SK-N-SH treated with all-trans-retinoic acid at 6 μM for 48 hours (cell line): Measurements from ENCODE around the gene PFKM.

Experiments
- ARNTL ChIP-seq: fragments of 450-650 bp; formaldehyde crosslinking; IDR thresholded peaks from 2 replicates; pipeline ENCODE4 v1.5.0; 2020; ENCODE audit warnings: low read depth, mild to moderate bottlenecking, moderate library complexity, borderline replicate concordance
- GLIS3 ChIP-seq: fragments of 250-450 bp; sonication (Bioruptor Pico); IDR thresholded peaks from 2 replicates; pipeline ENCODE4 v1.5.0; 2020; ENCODE audit warnings: mild to moderate bottlenecking, moderate library complexity
- ISL1 ChIP-seq: fragments of 250-450 bp; sonication (Bioruptor Pico); IDR thresholded peaks from 2 replicates; pipeline ENCODE4 v2.1.2; 2022; ENCODE audit warnings: mild to moderate bottlenecking, moderate library complexity
- PPARA ChIP-seq: fragments of 250-450 bp; sonication (Bioruptor Pico); IDR thresholded peaks from 2 replicates; pipeline ENCODE4 v1.5.0; 2020; ENCODE audit warnings: mild to moderate bottlenecking, borderline replicate concordance
- ZC3H10 ChIP-seq: fragments of 250-450 bp; sonication (Bioruptor Pico); IDR thresholded peaks from 2 replicates; pipeline ENCODE4 v1.5.1; 2021; ENCODE audit warnings: mild to moderate bottlenecking, moderate library complexity
- ZFP30 ChIP-seq: fragments of 450-650 bp; formaldehyde crosslinking; IDR thresholded peaks from 2 replicates; pipeline ENCODE4 v1.5.0; 2022; ENCODE audit warnings: mild to moderate bottlenecking, moderate library complexity
- TF ChIP-seq, protein P1 (sequence below): fragments of 250-450 bp; sonication (Bioruptor Pico); IDR thresholded peaks from 2 replicates; pipeline ENCODE4 v1.5.0; 2020; ENCODE audit warnings: mild to moderate bottlenecking, moderate library complexity
- TF ChIP-seq, protein P2 (sequence below): fragments of 250-450 bp; sonication (Bioruptor Pico); IDR thresholded peaks from 2 replicates; pipeline ENCODE4 v1.5.1; 2021; ENCODE audit warnings: mild to moderate bottlenecking, moderate library complexity
- TF ChIP-seq, protein P3 (sequence below): fragments of 250-450 bp; sonication (Bioruptor Pico); IDR thresholded peaks from 2 replicates; pipeline ENCODE4 v1.8.0; 2020; ENCODE audit warnings: mild to moderate bottlenecking, moderate library complexity, borderline replicate concordance
- TF ChIP-seq, protein P4 (sequence below): fragments of 250-450 bp; sonication (Bioruptor Pico); IDR thresholded peaks from 2 replicates; pipeline ENCODE4 v1.5.1; 2020; ENCODE audit warnings: low read depth, mild to moderate bottlenecking, moderate library complexity

DNA sequence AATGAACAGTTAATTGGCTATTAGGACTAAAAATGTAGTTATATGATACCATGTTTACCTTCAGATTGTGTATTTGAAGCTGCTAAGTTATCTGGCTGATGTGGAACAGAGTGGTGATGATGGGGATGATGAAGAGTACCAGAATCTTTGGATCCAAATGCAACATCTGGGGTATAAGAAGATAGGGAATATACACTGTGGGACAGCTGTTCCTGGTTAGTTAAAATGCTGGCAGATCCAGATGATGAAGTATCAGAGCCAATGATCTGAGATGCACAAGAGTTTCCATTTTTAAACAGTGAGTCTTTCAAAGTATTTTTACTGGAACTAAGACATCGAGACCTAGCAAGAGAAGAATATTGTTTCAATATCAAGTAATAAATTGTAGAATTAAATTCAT is 44.9 kb upstream of the PFKM start:
- TF ChIP-seq, protein P1, sequence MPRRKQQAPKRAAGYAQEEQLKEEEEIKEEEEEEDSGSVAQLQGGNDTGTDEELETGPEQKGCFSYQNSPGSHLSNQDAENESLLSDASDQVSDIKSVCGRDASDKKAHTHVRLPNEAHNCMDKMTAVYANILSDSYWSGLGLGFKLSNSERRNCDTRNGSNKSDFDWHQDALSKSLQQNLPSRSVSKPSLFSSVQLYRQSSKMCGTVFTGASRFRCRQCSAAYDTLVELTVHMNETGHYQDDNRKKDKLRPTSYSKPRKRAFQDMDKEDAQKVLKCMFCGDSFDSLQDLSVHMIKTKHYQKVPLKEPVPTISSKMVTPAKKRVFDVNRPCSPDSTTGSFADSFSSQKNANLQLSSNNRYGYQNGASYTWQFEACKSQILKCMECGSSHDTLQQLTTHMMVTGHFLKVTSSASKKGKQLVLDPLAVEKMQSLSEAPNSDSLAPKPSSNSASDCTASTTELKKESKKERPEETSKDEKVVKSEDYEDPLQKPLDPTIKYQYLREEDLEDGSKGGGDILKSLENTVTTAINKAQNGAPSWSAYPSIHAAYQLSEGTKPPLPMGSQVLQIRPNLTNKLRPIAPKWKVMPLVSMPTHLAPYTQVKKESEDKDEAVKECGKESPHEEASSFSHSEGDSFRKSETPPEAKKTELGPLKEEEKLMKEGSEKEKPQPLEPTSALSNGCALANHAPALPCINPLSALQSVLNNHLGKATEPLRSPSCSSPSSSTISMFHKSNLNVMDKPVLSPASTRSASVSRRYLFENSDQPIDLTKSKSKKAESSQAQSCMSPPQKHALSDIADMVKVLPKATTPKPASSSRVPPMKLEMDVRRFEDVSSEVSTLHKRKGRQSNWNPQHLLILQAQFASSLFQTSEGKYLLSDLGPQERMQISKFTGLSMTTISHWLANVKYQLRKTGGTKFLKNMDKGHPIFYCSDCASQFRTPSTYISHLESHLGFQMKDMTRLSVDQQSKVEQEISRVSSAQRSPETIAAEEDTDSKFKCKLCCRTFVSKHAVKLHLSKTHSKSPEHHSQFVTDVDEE (CRISPR knock-in tag): no peak
- TF ChIP-seq ISL1 (CRISPR knock-in tag) (no peak), GLIS3 (CRISPR knock-in tag) (no peak), ZC3H10 (CRISPR knock-in tag) (no peak), ARNTL (CRISPR knock-in tag) (no peak), PPARA (CRISPR knock-in tag) (no peak), ZFP30 (CRISPR knock-in tag) (no peak)
- TF ChIP-seq, protein P2, sequence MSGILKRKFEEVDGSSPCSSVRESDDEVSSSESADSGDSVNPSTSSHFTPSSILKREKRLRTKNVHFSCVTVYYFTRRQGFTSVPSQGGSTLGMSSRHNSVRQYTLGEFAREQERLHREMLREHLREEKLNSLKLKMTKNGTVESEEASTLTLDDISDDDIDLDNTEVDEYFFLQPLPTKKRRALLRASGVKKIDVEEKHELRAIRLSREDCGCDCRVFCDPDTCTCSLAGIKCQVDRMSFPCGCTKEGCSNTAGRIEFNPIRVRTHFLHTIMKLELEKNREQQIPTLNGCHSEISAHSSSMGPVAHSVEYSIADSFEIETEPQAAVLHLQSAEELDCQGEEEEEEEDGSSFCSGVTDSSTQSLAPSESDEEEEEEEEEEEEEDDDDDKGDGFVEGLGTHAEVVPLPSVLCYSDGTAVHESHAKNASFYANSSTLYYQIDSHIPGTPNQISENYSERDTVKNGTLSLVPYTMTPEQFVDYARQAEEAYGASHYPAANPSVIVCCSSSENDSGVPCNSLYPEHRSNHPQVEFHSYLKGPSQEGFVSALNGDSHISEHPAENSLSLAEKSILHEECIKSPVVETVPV (CRISPR knock-in tag): no peak
- TF ChIP-seq, protein P3, sequence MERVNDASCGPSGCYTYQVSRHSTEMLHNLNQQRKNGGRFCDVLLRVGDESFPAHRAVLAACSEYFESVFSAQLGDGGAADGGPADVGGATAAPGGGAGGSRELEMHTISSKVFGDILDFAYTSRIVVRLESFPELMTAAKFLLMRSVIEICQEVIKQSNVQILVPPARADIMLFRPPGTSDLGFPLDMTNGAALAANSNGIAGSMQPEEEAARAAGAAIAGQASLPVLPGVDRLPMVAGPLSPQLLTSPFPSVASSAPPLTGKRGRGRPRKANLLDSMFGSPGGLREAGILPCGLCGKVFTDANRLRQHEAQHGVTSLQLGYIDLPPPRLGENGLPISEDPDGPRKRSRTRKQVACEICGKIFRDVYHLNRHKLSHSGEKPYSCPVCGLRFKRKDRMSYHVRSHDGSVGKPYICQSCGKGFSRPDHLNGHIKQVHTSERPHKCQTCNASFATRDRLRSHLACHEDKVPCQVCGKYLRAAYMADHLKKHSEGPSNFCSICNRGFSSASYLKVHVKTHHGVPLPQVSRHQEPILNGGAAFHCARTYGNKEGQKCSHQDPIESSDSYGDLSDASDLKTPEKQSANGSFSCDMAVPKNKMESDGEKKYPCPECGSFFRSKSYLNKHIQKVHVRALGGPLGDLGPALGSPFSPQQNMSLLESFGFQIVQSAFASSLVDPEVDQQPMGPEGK (CRISPR knock-in tag): no peak
- TF ChIP-seq, protein P4, sequence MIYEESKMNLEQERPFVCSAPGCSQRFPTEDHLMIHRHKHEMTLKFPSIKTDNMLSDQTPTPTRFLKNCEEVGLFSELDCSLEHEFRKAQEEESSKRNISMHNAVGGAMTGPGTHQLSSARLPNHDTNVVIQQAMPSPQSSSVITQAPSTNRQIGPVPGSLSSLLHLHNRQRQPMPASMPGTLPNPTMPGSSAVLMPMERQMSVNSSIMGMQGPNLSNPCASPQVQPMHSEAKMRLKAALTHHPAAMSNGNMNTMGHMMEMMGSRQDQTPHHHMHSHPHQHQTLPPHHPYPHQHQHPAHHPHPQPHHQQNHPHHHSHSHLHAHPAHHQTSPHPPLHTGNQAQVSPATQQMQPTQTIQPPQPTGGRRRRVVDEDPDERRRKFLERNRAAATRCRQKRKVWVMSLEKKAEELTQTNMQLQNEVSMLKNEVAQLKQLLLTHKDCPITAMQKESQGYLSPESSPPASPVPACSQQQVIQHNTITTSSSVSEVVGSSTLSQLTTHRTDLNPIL (CRISPR knock-in tag): no peak
